Endothelial cell of umbilical vein (primary cell): Measurements from ENCODE around the gene RNGTT. TPM values are rescaled to one million over a fixed set of nuclear protein-coding genes. Genes with fewer than 3 reads are reported as not detected.

Source experiments
- BruUV-seq: library from RNA; stranded (reverse); fragments of 400-500 nt; replicated peaks from 2 replicates; lab custom pipeline; 2021; lab: Mats Ljungman, UMichigan
- CTCF ChIA-PET: fragments of 300-600, 350-600 bp; sonication (Branson Sonifier 250); formaldehyde crosslinking; loops from one replicate; lab custom pipeline; 2021; ENCODE audit warnings: antibody characterized with exemption, inconsistent platforms; lab: Charles Lee
- POLR2A ChIA-PET: fragments of 300-600, 350-600 bp; sonication (Branson Sonifier 250); formaldehyde crosslinking; loops from one replicate; lab custom pipeline; 2021; ENCODE audit warnings: antibody characterized with exemption, inconsistent platforms; lab: Charles Lee
- DNase-seq: peaks from one replicate; pipeline ENCODE4 v3.0.0-alpha.2; 2011; ENCODE audit warnings: low read depth, low spot score
- FAIRE-seq: peaks from 2 replicates; lab custom pipeline; 2011; peaks lifted over from hg19 to GRCh38; lab: Jason Lieb, UNC
- H2AFZ ChIP-seq: 2 replicates; pipeline ENCODE4 v1.6.0; 2012; ENCODE audit warnings: low read depth, low read length, control low read depth, inconsistent platforms
- H3K27ac ChIP-seq: 2 replicates; pipeline ENCODE4 v1.5.1; 2011; ENCODE audit warnings: low read depth, mild to moderate bottlenecking, control low read depth, low read length, moderate library complexity; ENCODE audit not compliant: insufficient read depth
- H3K27me3 ChIP-seq, 2 experiments: 2 replicates each; pipeline versions ENCODE4 v1.6.0 to v1.6.1; 2011; ENCODE audit warnings: low read length in 2 of 2, mixed read lengths in 1 of 2; ENCODE audit not compliant: control insufficient read depth in 2 of 2, insufficient read depth in 2 of 2
- H3K36me3 ChIP-seq, 2 experiments: 2 replicates in 1 of 2; 3 replicates in 1 of 2; pipeline ENCODE4 v1.5.1; 2011; ENCODE audit warnings: low read length in 2 of 2, mild to moderate bottlenecking in 1 of 2, moderate library complexity in 1 of 2; ENCODE audit not compliant: control insufficient read depth in 2 of 2, insufficient read depth in 2 of 2; ENCODE audit errors: extremely low read depth in 1 of 2
- H3K4me1 ChIP-seq: 3 replicates; pipeline ENCODE4 v1.5.1; 2011; ENCODE audit warnings: mild to moderate bottlenecking, low read length; ENCODE audit not compliant: control insufficient read depth, insufficient read depth; ENCODE audit errors: extremely low read depth
- H3K4me2 ChIP-seq: 2 replicates; pipeline ENCODE4 v1.6.1; 2011; ENCODE audit warnings: low read length, control low read depth, mixed read lengths; ENCODE audit not compliant: insufficient read depth
- H3K4me3 ChIP-seq, 3 experiments: fragments of 200-600 bp in 1 of 3; sonication (generic), shearing (Covaris generic) in 1 of 3; replicated peaks in 1 of 3; 2 replicates each; pipeline ENCODE4 v1.5.1; 2011 to 2016; ENCODE audit warnings: control low read depth in 3 of 3, low read length in 3 of 3, mild to moderate bottlenecking in 2 of 3, inconsistent platforms in 1 of 3, low read depth in 1 of 3, moderate library complexity in 1 of 3; ENCODE audit not compliant: insufficient read depth in 1 of 3
- H3K79me2 ChIP-seq: 2 replicates; pipeline ENCODE4 v1.6.0; 2012; ENCODE audit warnings: low read length, inconsistent platforms; ENCODE audit not compliant: control insufficient read depth, insufficient read depth
- H3K9ac ChIP-seq: replicated peaks from 2 replicates; pipeline ENCODE3; 2011; ENCODE audit warnings: low read length, control low read depth; ENCODE audit not compliant: insufficient read depth; ENCODE audit errors: extremely low read depth
- H3K9me1 ChIP-seq: replicated peaks from 3 replicates; pipeline ENCODE4 v1.6.0; 2011; ENCODE audit warnings: mild to moderate bottlenecking, low read length; ENCODE audit not compliant: control insufficient read depth, insufficient read depth; ENCODE audit errors: extremely low read depth
- H3K9me3 ChIP-seq: replicated peaks from 2 replicates; pipeline ENCODE4 v1.5.1; 2012; ENCODE audit warnings: low read length, inconsistent platforms; ENCODE audit not compliant: control insufficient read depth, insufficient read depth
- H4K20me1 ChIP-seq: replicated peaks from 2 replicates; pipeline ENCODE3; 2011; ENCODE audit warnings: mild to moderate bottlenecking, low read length; ENCODE audit not compliant: control insufficient read depth, insufficient read depth; ENCODE audit errors: extremely low read depth
- EZH2 ChIP-seq: IDR thresholded peaks from 2 replicates; pipeline ENCODE4 v1.6.1; 2012; ENCODE audit warnings: borderline replicate concordance, low read depth, mild to moderate bottlenecking, moderate library complexity, low read length, inconsistent platforms; ENCODE audit not compliant: severe bottlenecking
- FOS ChIP-seq: IDR thresholded peaks from 2 replicates; pipeline ENCODE4 v1.6.1; 2011; ENCODE audit warnings: mild to moderate bottlenecking, low read length, moderate library complexity, borderline replicate concordance; ENCODE audit not compliant: insufficient read depth
- GATA2 ChIP-seq: IDR thresholded peaks from 2 replicates; pipeline ENCODE4 v1.7.0; 2011; ENCODE audit warnings: low read depth, mild to moderate bottlenecking, moderate library complexity, mixed read lengths, low read length; ENCODE audit not compliant: insufficient read length, insufficient read depth
- JUN ChIP-seq: IDR thresholded peaks from 2 replicates; pipeline ENCODE4 v1.6.1; 2011; ENCODE audit warnings: borderline replicate concordance, low read depth; ENCODE audit not compliant: insufficient read length, insufficient read depth
- MYC ChIP-seq: IDR thresholded peaks from one replicate; pipeline ENCODE4 v1.6.1; 2011; ENCODE audit warnings: mild to moderate bottlenecking, low read depth, low read length
- POLR2A ChIP-seq: IDR thresholded peaks from 2 replicates; pipeline ENCODE4 v1.6.1; 2012; ENCODE audit warnings: low read depth, mild to moderate bottlenecking, control low read depth, low read length
- POLR2AphosphoS5 ChIP-seq: IDR thresholded peaks from 2 replicates; pipeline ENCODE4 v1.6.1; 2012; ENCODE audit warnings: low read depth, mild to moderate bottlenecking, control low read depth, low read length, moderate library complexity; ENCODE audit not compliant: insufficient read depth
- dilution Hi-C: fragments of 300-500 bp; cut with MboI; formaldehyde crosslinking; loops from one replicate; pipeline ENCODE4 v1.15.0; 2019; ENCODE audit warnings: low sequenced_read_pairs; ENCODE audit not compliant: extremely low pct_ligation_motif_present
- intact Hi-C: fragments of 100-400 bp; cut with micrococcal nuclease; formaldehyde crosslinking; loops from one replicate; pipeline ENCODE4 v1.10.0; 2022
- polyA plus RNA-seq, 4 experiments: library from polyadenylated mRNA; depleted of rRNA in 3 of 4; stranded (reverse) in 3 of 4; unstranded in 1 of 4; fragments of >200 nt; gene quantifications; 2 replicates each; pipeline versions ENCODE4 v1.2.1 to v1.2.3, GENCODE V29; 2011 to 2012; ENCODE audit warnings: missing spikeins in 1 of 4
- total RNA-seq: library from RNA; stranded (reverse); gene quantifications from 2 replicates; pipeline ENCODE4 v1.2.3, GENCODE V29; 2021
- TF ChIP-seq, protein P1 (sequence below): IDR thresholded peaks from 2 replicates; pipeline ENCODE4 v1.6.1; 2011; ENCODE audit not compliant: insufficient read depth, insufficient read length
- TF ChIP-seq, protein P2 (sequence below), 2 donors: IDR thresholded peaks; 1 replicate in 1 of 2; 2 replicates in 1 of 2; pipeline ENCODE4 v1.5.1; 2011; ENCODE audit warnings: low read length in 2 of 2, mild to moderate bottlenecking in 2 of 2, moderate library complexity in 2 of 2, control low read depth in 1 of 2, inconsistent platforms in 1 of 2, low read depth in 1 of 2; ENCODE audit not compliant: insufficient read depth in 1 of 2; ENCODE audit errors: extremely low read depth in 1 of 2

The RNGTT gene
- total and polyA plus RNA-seq, 2 donors (not counting 3 experiments of a cell fraction or from before 2014, with no cell fraction given): 2.1 to 13.1 TPM

DNA sequence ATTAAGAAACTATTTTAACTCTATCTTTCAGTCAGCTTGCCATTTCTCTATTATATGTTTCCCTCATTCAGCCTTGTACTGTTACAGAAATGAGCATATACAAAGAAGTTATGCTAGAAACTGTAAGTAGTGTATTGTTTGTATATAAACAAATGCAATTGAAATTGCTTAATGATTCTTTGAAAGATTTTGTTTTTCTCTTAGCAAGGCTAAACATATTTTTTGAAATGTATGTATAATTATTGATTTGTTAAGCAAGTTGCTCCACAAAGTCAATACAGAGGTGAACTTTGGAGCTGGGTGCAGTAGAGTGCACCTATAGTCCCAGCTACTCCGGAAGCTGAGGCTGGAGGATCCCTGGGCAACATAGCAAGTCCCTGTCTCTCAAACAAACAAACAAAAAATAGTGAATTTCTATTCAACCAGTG, 253.6 kb downstream of the RNGTT start:
- no peak overlapping the region for H3K27ac ChIP-seq
- no peak overlapping the region for H3K4me3 ChIP-seq
- intact Hi-C loops (no loop called here), dilution Hi-C loops (no loop called here)
- DNase-seq (no peak), FAIRE-seq (no peak)
- H3K27me3 ChIP-seq: no peaks in the 10 kb centered on the region
- H2AFZ ChIP-seq: no peak overlapping the region
- H3K9me3 ChIP-seq: no peaks in the 10 kb centered on the region
- H3K36me3 ChIP-seq: no peaks in the 10 kb centered on the region
- BruUV-seq: no TSS peak
- no peak overlapping the region for H3K9ac ChIP-seq
- no peaks in the 10 kb centered on the region for H3K79me2 ChIP-seq
- no peaks in the 10 kb centered on the region for H3K9me1 ChIP-seq
- ChIA-PET POLR2A (no interaction called here), CTCF (no interaction called here)
- H3K4me2 ChIP-seq: no peak overlapping the region
- no peaks in the 10 kb centered on the region for H3K4me1 ChIP-seq
- TF ChIP-seq, protein P1, sequence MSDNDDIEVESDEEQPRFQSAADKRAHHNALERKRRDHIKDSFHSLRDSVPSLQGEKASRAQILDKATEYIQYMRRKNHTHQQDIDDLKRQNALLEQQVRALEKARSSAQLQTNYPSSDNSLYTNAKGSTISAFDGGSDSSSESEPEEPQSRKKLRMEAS: no peak
- TF ChIP-seq POLR2A: no peak
- TF ChIP-seq JUN: no peak
- no peak for TF ChIP-seq GATA2
- TF ChIP-seq POLR2AphosphoS5: no peak
- no peak for TF ChIP-seq EZH2
- TF ChIP-seq, protein P2, sequence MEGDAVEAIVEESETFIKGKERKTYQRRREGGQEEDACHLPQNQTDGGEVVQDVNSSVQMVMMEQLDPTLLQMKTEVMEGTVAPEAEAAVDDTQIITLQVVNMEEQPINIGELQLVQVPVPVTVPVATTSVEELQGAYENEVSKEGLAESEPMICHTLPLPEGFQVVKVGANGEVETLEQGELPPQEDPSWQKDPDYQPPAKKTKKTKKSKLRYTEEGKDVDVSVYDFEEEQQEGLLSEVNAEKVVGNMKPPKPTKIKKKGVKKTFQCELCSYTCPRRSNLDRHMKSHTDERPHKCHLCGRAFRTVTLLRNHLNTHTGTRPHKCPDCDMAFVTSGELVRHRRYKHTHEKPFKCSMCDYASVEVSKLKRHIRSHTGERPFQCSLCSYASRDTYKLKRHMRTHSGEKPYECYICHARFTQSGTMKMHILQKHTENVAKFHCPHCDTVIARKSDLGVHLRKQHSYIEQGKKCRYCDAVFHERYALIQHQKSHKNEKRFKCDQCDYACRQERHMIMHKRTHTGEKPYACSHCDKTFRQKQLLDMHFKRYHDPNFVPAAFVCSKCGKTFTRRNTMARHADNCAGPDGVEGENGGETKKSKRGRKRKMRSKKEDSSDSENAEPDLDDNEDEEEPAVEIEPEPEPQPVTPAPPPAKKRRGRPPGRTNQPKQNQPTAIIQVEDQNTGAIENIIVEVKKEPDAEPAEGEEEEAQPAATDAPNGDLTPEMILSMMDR (IDR thresholded peaks at IDR 0.05; ENCODE audit: extremely low read depth in 1 of 2, insufficient read depth in 1 of 2, low read depth in 1 of 2, low read length in 2 of 2): no peak
- TF ChIP-seq MYC: no peak
- TF ChIP-seq FOS: no peak
- no peaks in the 10 kb centered on the region for H4K20me1 ChIP-seq
